HG03060 (cell line): ENCODE measurements around the gene NCBP2.

Experiments used
- ATAC-seq: cut with Tn5 transposase; IDR thresholded peaks from one replicate; pipeline ENCODE4 v1.9.1; 2021; ENCODE audit warnings: low read depth, moderate number of reproducible peaks; ENCODE audit not compliant: unreplicated experiment

NCBP2 gene

GRCh38 chr3:196942915-196943277 is 568 bp upstream of the NCBP2 start:
- ATAC-seq = peak; percentile 4

- no peak for ATAC-seq
These were observed 551 bp downstream of the NCBP2 start for GRCh38 chr3:196941729-196942225.

GRCh38 chr3:196938576-196938975 is 3.8 kb downstream of the NCBP2 start:
- ATAC-seq = no peak

GRCh38 chr3:196938124-196938523 is 4.2 kb downstream of the NCBP2 start:
- ATAC-seq = no peak

- no peak for ATAC-seq
These were observed 6.0 kb downstream of the NCBP2 start for GRCh38 chr3:196936288-196936687.

- ATAC-seq = peak; percentile 20
These were observed 9.7 kb downstream of the NCBP2 start for GRCh38 chr3:196932600-196932999.

GRCh38 chr3:196931828-196932587 is 10.3 kb downstream of the NCBP2 start:
- peak; percentile 51 for ATAC-seq

- no peak for ATAC-seq
These were observed 11.2 kb downstream of the NCBP2 start for GRCh38 chr3:196931157-196931556.

- ATAC-seq = no peak
These were observed 14.5 kb downstream of the NCBP2 start for GRCh38 chr3:196927571-196928453.

GRCh38 chr3:196920733-196921132 is 21.6 kb downstream of the NCBP2 start:
- no peak for ATAC-seq

GRCh38 chr3:196918968-196919367 is 23.4 kb downstream of the NCBP2 start:
- no peak for ATAC-seq

GRCh38 chr3:196916995-196917394 is 25.3 kb downstream of the NCBP2 start:
- ATAC-seq = no peak

- no peak for ATAC-seq
These were observed 26.1 kb downstream of the NCBP2 start for GRCh38 chr3:196916221-196916620.

GRCh38 chr3:196915375-196915774 is 27.0 kb downstream of the NCBP2 start:
- no peak for ATAC-seq

- ATAC-seq = no peak
These were observed 27.5 kb downstream of the NCBP2 start for GRCh38 chr3:196914866-196915265.

GRCh38 chr3:196903740-196904139 is 38.6 kb downstream of the NCBP2 start:
- ATAC-seq = no peak

- ATAC-seq = no peak
These were observed 40.0 kb downstream of the NCBP2 start for GRCh38 chr3:196902296-196902695.

- no peak for ATAC-seq
These were observed 40.6 kb downstream of the NCBP2 start for GRCh38 chr3:196901768-196902167.

- no peak for ATAC-seq
These were observed 46.1 kb downstream of the NCBP2 start for GRCh38 chr3:196896229-196896628.

- no peak for ATAC-seq
These were observed 47.6 kb downstream of the NCBP2 start for GRCh38 chr3:196894557-196895295.
